BJ (cell line): Measurements from ENCODE around the gene SRGAP3. TPM values are rescaled to one million over a fixed set of nuclear protein-coding genes. Genes with fewer than 3 reads are reported as not detected.
A peak's percentile ranks its signal among the peaks of the same experiment; 100 is the strongest.

Source experiments
- CTCF ChIA-PET: fragments of 350-600 bp; formaldehyde crosslinking; extraction: SDS; loops from one replicate; lab custom pipeline; 2021; ENCODE audit warnings: antibody characterized with exemption, inconsistent platforms; lab: Yijun Ruan, JAX
- POLR2A ChIA-PET: fragments of 300-600 bp; sonication (Branson Sonifier 250); formaldehyde crosslinking; extraction: SDS; loops from one replicate; lab custom pipeline; 2021; ENCODE audit warnings: antibody characterized with exemption; lab: Charles Lee
- DNase-seq: peaks from one replicate; pipeline ENCODE4 v3.0.0-alpha.2; 2011; ENCODE audit warnings: low read depth
- H3K27me3 ChIP-seq: 2 replicates; pipeline ENCODE4 v1.6.0; 2011; ENCODE audit warnings: low read length; ENCODE audit not compliant: control insufficient read depth, insufficient read depth
- H3K36me3 ChIP-seq: 2 replicates; pipeline ENCODE4 v1.5.1; 2011; ENCODE audit warnings: low read length; ENCODE audit not compliant: control insufficient read depth, insufficient read depth
- H3K4me3 ChIP-seq: 2 replicates; pipeline ENCODE4 v1.5.1; 2011; ENCODE audit warnings: low read depth, mild to moderate bottlenecking, control low read depth, low read length
- polyA plus RNA-seq: library from polyadenylated mRNA; depleted of rRNA; stranded (reverse); fragments of >200 nt; gene quantifications from 2 replicates; pipeline ENCODE4 v1.2.3, GENCODE V29; 2011
- TF ChIP-seq, protein P1 (sequence below): IDR thresholded peaks from 2 replicates; pipeline ENCODE4 v1.5.1; 2011; ENCODE audit warnings: low read depth, mild to moderate bottlenecking, control low read depth, inconsistent platforms, low read length, moderate library complexity; ENCODE audit not compliant: insufficient read depth

The SRGAP3 gene
- polyA plus RNA-seq, 1 experiment, result 0.75 TPM

- TF ChIP-seq, protein P1, sequence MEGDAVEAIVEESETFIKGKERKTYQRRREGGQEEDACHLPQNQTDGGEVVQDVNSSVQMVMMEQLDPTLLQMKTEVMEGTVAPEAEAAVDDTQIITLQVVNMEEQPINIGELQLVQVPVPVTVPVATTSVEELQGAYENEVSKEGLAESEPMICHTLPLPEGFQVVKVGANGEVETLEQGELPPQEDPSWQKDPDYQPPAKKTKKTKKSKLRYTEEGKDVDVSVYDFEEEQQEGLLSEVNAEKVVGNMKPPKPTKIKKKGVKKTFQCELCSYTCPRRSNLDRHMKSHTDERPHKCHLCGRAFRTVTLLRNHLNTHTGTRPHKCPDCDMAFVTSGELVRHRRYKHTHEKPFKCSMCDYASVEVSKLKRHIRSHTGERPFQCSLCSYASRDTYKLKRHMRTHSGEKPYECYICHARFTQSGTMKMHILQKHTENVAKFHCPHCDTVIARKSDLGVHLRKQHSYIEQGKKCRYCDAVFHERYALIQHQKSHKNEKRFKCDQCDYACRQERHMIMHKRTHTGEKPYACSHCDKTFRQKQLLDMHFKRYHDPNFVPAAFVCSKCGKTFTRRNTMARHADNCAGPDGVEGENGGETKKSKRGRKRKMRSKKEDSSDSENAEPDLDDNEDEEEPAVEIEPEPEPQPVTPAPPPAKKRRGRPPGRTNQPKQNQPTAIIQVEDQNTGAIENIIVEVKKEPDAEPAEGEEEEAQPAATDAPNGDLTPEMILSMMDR, result no peak
- no peaks in the 10 kb centered on the region for H3K36me3 ChIP-seq
- CTCF ChIA-PET, result interaction anchor here (0.6 to 7.7 kb wide), 4 partner anchors 8 to 113 kb away, joined by 3 to 49 read pairs (median 4); no protein-coding TSS in a partner anchor
- DNase-seq, result no peak
- H3K4me3 ChIP-seq, result no peak overlapping the region
- H3K27me3 ChIP-seq, result peaks cover 11% of the 10 kb centered on the region
- POLR2A ChIA-PET, result no interaction called here
These were observed 179.5 kb downstream of the SRGAP3 start for GRCh38 chr3:9069971-9070370.

DNA sequence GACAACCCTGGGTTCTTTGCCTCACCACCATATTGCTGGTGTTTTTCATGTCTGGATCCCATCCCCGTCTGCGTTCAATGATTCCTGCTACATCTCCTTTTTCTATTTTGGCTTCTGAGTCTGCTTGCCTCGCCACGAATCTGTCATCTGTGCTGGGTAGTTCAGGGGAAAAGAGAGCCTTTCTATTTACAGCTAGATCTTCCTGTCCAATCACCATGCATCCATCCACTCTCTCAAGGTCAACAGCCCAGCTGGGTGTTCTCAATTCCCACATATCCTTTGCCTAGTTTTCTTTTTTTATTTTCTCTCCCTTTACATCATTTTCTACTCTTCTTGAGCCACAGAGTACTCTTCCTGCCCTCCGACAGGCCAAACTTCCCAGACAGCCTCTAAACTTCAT lies 181.4 kb downstream of the SRGAP3 start:
- CTCF ChIA-PET, result interaction anchor here (0.6 to 7.7 kb wide), 15 partner anchors 12 to 446 kb away, joined by 3 to 49 read pairs (median 3); no protein-coding TSS in a partner anchor
- POLR2A ChIA-PET, result no interaction called here

GRCh38 chr3:9067352-9067975 lies 182.0 kb downstream of the SRGAP3 start:
- Histone ChIP-seq H3K27me3 (peaks cover 13% of the 10 kb centered on the region), H3K4me3 (no peak overlapping the region), H3K36me3 (no peaks in the 10 kb centered on the region)
- CTCF ChIA-PET, result interaction anchor here (0.6 to 7.7 kb wide), 13 partner anchors 10 to 404 kb away, joined by 3 to 49 read pairs (median 4); no protein-coding TSS in a partner anchor
- no peak for DNase-seq
- POLR2A ChIA-PET, result no interaction called here
- TF ChIP-seq, protein P1, result peak; percentile 98

More for the DNA sequence above, 181.4 kb downstream of the SRGAP3 start:
- H3K27me3 ChIP-seq, result peaks cover 13% of the 10 kb centered on the region
- no peak for DNase-seq
- TF ChIP-seq, protein P1, result no peak
- no peaks in the 10 kb centered on the region for H3K36me3 ChIP-seq
- H3K4me3 ChIP-seq, result no peak overlapping the region

GRCh38 chr3:9066775-9067174 lies 182.7 kb downstream of the SRGAP3 start:
- DNase-seq, result no peak
- CTCF ChIA-PET, result interaction anchor here (0.7 to 7.7 kb wide), 10 partner anchors 9 to 444 kb away, joined by 3 to 49 read pairs (median 4); no protein-coding TSS in a partner anchor
- Histone ChIP-seq H3K27me3 (peaks cover 13% of the 10 kb centered on the region), H3K36me3 (no peaks in the 10 kb centered on the region), H3K4me3 (no peak overlapping the region)
- TF ChIP-seq, protein P1, result no peak
- POLR2A ChIA-PET, result no interaction called here

GRCh38 chr3:9066141-9066540 lies 183.3 kb downstream of the SRGAP3 start:
- ChIA-PET CTCF (interaction anchor here (0.9 to 7.7 kb wide), 7 partner anchors 16 to 444 kb away, joined by 3 to 49 read pairs (median 3); no protein-coding TSS in a partner anchor), POLR2A (no interaction called here)
- TF ChIP-seq, protein P1, result no peak
- DNase-seq, result no peak
- Histone ChIP-seq H3K4me3 (no peak overlapping the region), H3K27me3 (peaks cover 13% of the 10 kb centered on the region), H3K36me3 (no peaks in the 10 kb centered on the region)
